Liver (tissue), 3 donors: ENCODE data around the gene LRRC25.
A peak's percentile ranks its signal among the peaks of the same experiment; 100 is the strongest.

ENCODE experiments used
- ATF3 ChIP-seq: IDR thresholded peaks from 2 replicates; pipeline ENCODE4 v1.6.1; 2016; ENCODE audit warnings: antibody characterized with exemption
- FOXA2 ChIP-seq: IDR thresholded peaks from 2 replicates; pipeline ENCODE4 v1.6.1; 2016; ENCODE audit warnings: antibody characterized with exemption
- NR2F2 ChIP-seq: IDR thresholded peaks from 2 replicates; pipeline ENCODE4 v1.6.1; 2016; ENCODE audit warnings: antibody characterized with exemption
- RAD21 ChIP-seq, 2 donors: IDR thresholded peaks; 2 replicates each; pipeline ENCODE4 v1.6.1; 2016; ENCODE audit warnings: antibody characterized with exemption in 2 of 2, mild to moderate bottlenecking in 2 of 2
- RXRA ChIP-seq, 2 donors: IDR thresholded peaks; 2 replicates each; pipeline ENCODE4 v1.6.1; 2017 to 2018; ENCODE audit warnings: antibody characterized with exemption in 2 of 2, mild to moderate bottlenecking in 1 of 2
- TAF1 ChIP-seq: conservative IDR thresholded peaks from 2 replicates; pipeline ENCODE4 v1.6.1; 2016; ENCODE audit warnings: antibody characterized with exemption, mild to moderate bottlenecking
- YY1 ChIP-seq: IDR thresholded peaks from 2 replicates; pipeline ENCODE4 v1.6.1; 2016; ENCODE audit warnings: antibody characterized with exemption, mild to moderate bottlenecking
- ZBTB33 ChIP-seq: IDR thresholded peaks from 2 replicates; pipeline ENCODE4 v1.6.1; 2016; ENCODE audit warnings: antibody characterized with exemption
- TF ChIP-seq, protein P1 (sequence below): fragments of 150-350 bp; IDR thresholded peaks from 2 replicates; pipeline ENCODE4 v1.5.1; 2017; ENCODE audit warnings: improper control_type of control experiment, low read depth, low read length; ENCODE audit not compliant: missing input control
- TF ChIP-seq, protein P2 (sequence below): IDR thresholded peaks from 2 replicates; pipeline ENCODE4 v1.6.1; 2016; ENCODE audit warnings: antibody characterized with exemption
- donor health status: healthy.
- donor health status: healthy.

GRCh38 chr19:18349524-18350128, 47.8 kb downstream of the LRRC25 start:
- TF ChIP-seq, protein P1, sequence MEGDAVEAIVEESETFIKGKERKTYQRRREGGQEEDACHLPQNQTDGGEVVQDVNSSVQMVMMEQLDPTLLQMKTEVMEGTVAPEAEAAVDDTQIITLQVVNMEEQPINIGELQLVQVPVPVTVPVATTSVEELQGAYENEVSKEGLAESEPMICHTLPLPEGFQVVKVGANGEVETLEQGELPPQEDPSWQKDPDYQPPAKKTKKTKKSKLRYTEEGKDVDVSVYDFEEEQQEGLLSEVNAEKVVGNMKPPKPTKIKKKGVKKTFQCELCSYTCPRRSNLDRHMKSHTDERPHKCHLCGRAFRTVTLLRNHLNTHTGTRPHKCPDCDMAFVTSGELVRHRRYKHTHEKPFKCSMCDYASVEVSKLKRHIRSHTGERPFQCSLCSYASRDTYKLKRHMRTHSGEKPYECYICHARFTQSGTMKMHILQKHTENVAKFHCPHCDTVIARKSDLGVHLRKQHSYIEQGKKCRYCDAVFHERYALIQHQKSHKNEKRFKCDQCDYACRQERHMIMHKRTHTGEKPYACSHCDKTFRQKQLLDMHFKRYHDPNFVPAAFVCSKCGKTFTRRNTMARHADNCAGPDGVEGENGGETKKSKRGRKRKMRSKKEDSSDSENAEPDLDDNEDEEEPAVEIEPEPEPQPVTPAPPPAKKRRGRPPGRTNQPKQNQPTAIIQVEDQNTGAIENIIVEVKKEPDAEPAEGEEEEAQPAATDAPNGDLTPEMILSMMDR: peak; percentile 81
- TF ChIP-seq NR2F2 (no peak), TAF1 (no peak), ZBTB33 (no peak), YY1 (no peak), ATF3 (no peak), RXRA (IDR thresholded peaks at IDR 0.05) (no peak), RAD21 (IDR thresholded peaks at IDR 0.05) (peak; percentile 90 to 92), FOXA2 (no peak)
- TF ChIP-seq, protein P2, sequence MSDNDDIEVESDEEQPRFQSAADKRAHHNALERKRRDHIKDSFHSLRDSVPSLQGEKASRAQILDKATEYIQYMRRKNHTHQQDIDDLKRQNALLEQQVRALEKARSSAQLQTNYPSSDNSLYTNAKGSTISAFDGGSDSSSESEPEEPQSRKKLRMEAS: no peak
